VCaP (cell line): Measurements from ENCODE around the gene HMCN1.

Experiments used
- H3K27ac ChIP-seq: fragments of 450-650 bp; 2 replicates; pipeline ENCODE4 v1.5.1; 2017
- TF ChIP-seq, protein P1 (sequence below): fragments of 450-650 bp; conservative IDR thresholded peaks from 2 replicates; pipeline ENCODE4 v1.5.1; 2017; ENCODE audit warnings: mild to moderate bottlenecking, moderate library complexity

HMCN1 gene

DNA sequence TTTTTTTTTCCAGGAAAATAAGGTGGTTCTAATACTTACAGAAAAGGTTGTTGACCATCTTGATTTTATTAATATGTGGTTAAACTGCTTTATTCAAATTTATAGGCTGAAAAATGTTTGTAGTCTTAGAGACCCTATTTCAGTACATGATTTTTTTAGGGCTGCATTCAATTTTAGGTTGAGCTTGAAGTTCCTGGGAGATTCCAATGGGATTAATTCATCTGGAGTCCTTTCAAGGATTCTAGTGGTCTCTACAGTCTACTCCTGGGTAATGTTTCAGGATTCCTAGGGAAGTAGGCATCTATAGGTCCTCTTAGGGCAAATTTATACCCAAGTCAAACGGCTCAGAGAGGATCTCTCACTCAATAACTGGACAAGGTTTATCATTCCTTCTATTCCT is 126.7 kb downstream of the HMCN1 start:
- TF ChIP-seq, protein P1, sequence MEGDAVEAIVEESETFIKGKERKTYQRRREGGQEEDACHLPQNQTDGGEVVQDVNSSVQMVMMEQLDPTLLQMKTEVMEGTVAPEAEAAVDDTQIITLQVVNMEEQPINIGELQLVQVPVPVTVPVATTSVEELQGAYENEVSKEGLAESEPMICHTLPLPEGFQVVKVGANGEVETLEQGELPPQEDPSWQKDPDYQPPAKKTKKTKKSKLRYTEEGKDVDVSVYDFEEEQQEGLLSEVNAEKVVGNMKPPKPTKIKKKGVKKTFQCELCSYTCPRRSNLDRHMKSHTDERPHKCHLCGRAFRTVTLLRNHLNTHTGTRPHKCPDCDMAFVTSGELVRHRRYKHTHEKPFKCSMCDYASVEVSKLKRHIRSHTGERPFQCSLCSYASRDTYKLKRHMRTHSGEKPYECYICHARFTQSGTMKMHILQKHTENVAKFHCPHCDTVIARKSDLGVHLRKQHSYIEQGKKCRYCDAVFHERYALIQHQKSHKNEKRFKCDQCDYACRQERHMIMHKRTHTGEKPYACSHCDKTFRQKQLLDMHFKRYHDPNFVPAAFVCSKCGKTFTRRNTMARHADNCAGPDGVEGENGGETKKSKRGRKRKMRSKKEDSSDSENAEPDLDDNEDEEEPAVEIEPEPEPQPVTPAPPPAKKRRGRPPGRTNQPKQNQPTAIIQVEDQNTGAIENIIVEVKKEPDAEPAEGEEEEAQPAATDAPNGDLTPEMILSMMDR = no peak
- H3K27ac ChIP-seq = no peak overlapping the region

DNA sequence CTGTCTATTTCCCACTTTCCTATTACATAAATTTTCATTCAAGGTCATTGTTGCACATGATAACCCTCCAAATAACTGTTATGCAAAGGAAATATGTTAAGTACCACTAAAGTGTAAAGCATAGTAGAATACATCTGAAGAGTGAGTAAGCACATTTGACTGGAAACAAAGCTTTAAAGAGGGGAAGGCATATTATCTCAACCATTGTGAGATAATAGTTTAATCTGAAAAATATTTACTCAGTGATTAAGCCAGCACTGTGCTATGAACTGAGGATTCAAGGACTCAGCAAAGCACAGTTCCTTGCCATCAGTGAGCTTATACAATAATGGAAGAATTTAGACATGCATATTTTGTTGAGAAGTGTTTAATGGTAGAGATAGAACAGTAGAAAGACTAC is 127.4 kb downstream of the HMCN1 start:
- no peak overlapping the region for H3K27ac ChIP-seq
- TF ChIP-seq, protein P1 = no peak

DNA sequence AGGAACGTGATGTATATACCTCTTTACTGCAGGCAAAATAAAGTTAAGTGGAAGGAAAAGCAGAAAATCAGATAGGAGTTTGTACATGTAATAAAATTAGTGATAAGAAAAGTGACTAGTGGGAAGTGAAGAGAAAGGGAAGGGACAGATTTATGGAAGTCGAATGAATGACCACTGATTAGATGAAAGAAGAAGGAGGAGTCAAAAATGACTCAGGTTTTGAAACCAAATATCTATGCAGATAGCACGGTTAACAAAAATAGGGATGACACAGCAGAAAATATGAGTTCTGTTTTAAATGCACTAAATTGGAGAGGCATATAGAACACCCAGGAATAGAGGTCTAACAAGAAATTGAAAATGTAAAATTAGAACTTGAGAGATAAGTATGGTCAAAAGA is 128.0 kb downstream of the HMCN1 start:
- TF ChIP-seq, protein P1 = no peak

DNA sequence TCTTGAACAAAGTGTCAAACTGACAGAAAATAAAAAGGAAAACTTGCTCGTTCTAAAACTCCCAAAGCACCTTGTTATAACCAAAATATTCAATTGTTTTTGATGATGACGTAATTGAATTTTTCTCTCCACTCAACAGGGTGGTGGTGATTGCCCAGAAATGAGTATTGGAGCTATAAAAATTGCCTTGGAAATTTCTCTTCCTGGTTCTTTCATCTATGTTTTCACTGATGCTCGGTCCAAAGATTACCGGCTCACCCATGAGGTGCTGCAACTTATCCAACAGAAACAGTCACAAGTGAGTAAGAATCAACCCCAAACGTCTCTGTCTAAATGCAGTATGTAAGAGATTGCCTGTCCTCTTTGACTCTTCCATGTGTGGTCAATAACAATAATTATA is 130.1 kb downstream of the HMCN1 start:
- H3K27ac ChIP-seq = no peak overlapping the region
- TF ChIP-seq, protein P1 = no peak

More for the DNA sequence above, 128.0 kb downstream of the HMCN1 start:
- no peak overlapping the region for H3K27ac ChIP-seq

DNA sequence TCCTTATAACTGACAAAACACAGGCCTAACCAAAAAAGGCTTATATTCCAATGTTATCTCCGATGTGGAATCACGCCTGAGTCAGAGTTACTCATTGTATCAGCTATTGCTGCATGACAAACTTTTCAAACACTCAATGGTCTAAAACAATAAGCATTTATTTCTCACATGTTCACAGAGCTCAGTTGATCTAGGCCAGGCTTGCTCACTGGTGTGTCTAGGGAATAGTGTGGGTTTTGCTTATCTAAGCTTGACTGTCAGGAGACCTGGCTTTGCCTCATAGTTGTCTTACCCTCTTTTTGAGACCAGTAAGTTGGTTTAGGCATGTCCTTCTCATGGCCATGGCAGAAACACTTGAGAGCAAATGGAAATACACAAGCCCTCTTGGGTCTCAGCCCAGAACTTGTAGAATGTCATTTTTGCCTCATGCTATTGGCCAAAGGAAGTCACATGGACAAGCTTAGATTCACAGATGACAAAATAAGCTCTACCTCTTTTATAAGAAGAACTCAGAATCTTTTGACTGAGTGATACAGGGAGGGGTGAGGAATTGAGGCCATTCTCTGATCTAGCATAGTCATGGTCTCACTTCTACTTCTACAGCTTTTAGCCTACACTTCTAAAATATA is 130.8 kb downstream of the HMCN1 start:
- no peak overlapping the region for H3K27ac ChIP-seq
- TF ChIP-seq, protein P1 = no peak

DNA sequence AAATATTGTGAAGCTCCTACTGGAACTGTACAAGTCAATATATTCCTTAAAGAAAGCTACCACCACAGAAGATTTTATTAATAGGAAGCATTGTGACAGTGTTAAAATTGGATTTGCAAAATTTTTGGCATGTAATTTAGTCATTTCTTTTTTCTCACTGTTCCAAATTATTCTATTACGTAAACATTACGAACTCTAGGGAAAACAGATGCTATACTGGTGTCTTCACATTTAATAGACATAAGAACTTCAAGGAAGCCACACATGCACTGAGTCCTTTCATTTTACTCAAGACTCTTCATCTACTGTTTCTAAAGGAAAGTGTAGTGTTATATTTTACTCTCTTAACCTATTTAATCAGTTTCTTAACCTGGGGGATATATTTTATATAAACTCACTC is 135.4 kb downstream of the HMCN1 start:
- TF ChIP-seq, protein P1 = no peak
- no peak overlapping the region for H3K27ac ChIP-seq

DNA sequence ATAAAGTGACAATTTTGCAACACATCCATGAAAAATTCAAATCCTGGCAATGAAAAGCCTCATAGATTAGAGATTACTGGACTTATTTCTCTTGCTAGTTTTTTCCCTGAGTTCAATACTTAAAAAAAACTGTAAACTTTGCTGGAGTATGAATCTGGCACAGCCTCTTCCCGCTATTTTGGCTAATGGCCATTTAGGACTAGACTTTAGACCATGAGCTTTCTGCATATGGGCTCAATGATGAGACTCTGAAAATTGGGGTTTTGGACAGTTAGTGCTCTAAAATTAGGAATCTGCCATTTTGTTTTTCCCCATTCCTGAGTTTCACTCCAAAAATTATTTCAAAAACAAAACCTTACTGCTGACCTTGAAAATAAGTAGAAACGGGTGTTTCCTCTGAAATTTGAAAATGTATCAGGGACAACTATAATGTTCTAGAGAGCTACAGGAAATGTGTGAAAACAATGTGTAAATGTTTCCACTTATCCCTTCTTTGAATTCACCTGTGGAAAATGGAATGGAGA is 137.5 kb downstream of the HMCN1 start:
- no peak overlapping the region for H3K27ac ChIP-seq
- TF ChIP-seq, protein P1 = no peak
